Measurements from ENCODE around the gene TSPAN14.
"Not testable (repeated sequence)": the region's sequence is repeated elsewhere in the genome, so short reads cannot be mapped to it uniquely, and the experiment has no call there.

DNA sequence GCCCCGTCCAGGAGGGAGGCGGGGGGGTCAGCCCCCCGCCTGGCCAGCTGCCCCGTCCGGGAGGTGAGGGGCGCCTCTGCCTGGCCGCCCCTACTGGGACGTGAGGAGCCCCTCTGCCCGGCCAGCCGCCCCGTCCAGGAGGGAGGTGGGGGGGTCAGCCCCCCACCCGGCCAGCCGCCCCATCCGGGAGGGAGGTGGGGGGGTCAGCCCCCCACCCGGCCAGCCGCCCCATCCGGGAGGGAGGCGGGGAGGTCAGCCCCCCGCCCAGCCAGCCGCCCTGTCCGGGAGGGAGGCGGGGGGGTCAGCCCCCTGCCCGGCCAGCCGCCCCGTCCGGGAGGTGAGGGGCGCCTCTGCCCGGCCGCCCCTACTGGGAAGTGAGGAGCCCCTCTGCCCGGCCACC, 80.5 kb downstream of the TSPAN14 start:
- TF ChIP-seq, protein P1, sequence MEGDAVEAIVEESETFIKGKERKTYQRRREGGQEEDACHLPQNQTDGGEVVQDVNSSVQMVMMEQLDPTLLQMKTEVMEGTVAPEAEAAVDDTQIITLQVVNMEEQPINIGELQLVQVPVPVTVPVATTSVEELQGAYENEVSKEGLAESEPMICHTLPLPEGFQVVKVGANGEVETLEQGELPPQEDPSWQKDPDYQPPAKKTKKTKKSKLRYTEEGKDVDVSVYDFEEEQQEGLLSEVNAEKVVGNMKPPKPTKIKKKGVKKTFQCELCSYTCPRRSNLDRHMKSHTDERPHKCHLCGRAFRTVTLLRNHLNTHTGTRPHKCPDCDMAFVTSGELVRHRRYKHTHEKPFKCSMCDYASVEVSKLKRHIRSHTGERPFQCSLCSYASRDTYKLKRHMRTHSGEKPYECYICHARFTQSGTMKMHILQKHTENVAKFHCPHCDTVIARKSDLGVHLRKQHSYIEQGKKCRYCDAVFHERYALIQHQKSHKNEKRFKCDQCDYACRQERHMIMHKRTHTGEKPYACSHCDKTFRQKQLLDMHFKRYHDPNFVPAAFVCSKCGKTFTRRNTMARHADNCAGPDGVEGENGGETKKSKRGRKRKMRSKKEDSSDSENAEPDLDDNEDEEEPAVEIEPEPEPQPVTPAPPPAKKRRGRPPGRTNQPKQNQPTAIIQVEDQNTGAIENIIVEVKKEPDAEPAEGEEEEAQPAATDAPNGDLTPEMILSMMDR (IDR thresholded peaks at IDR 0.05; ENCODE audit: insufficient read depth, low read length): not testable (repeated sequence)
- not testable (repeated sequence) for TF ChIP-seq POLR2AphosphoS5, GABPA (IDR thresholded peaks at IDR 0.05; ENCODE audit: low read depth)
- TF ChIP-seq, protein P2, sequence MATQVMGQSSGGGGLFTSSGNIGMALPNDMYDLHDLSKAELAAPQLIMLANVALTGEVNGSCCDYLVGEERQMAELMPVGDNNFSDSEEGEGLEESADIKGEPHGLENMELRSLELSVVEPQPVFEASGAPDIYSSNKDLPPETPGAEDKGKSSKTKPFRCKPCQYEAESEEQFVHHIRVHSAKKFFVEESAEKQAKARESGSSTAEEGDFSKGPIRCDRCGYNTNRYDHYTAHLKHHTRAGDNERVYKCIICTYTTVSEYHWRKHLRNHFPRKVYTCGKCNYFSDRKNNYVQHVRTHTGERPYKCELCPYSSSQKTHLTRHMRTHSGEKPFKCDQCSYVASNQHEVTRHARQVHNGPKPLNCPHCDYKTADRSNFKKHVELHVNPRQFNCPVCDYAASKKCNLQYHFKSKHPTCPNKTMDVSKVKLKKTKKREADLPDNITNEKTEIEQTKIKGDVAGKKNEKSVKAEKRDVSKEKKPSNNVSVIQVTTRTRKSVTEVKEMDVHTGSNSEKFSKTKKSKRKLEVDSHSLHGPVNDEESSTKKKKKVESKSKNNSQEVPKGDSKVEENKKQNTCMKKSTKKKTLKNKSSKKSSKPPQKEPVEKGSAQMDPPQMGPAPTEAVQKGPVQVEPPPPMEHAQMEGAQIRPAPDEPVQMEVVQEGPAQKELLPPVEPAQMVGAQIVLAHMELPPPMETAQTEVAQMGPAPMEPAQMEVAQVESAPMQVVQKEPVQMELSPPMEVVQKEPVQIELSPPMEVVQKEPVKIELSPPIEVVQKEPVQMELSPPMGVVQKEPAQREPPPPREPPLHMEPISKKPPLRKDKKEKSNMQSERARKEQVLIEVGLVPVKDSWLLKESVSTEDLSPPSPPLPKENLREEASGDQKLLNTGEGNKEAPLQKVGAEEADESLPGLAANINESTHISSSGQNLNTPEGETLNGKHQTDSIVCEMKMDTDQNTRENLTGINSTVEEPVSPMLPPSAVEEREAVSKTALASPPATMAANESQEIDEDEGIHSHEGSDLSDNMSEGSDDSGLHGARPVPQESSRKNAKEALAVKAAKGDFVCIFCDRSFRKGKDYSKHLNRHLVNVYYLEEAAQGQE (IDR thresholded peaks at IDR 0.05; ENCODE audit: insufficient replicate concordance, low read depth): not testable (repeated sequence)

All from HL-60 (cell line).